ENCODE results near the gene RPS23. TPM values are rescaled to one million over a fixed set of nuclear protein-coding genes. Genes with fewer than 3 reads are reported as not detected.

RPS23 gene
- total RNA-seq, 1 experiment from 2014 or later = 1,953 TPM

DNA sequence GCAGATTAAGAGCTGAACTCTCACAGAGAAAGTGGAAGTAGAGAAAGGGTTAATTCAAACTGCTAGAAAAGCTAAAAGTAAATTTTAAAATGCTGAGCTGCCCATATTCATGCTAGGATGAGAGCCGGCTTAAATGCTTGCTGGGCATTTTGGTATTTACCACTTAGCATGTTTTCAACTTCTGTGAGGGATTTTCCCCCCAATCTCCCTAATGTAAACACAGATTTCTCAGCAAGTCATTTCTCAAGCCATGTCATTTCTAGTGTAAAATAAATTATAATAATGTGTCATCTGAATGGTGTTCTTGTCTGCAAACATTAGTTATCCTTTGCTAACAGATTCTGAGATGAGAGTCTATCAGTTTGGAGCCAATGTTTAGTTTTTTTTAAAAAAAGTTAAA lies 22.3 kb downstream of the RPS23 start:
- intact Hi-C loops (cut with micrococcal nuclease; ENCODE audit: unreplicated experiment) = no loop called here
- Histone ChIP-seq H3K4me1 (ENCODE audit: insufficient read depth, low read length, poor library complexity, severe bottlenecking) (no peaks in the 10 kb centered on the region), H3K27ac (ENCODE audit: low read depth, low read length, poor library complexity, severe bottlenecking) (no peak overlapping the region), H3K27me3 (replicated peaks; ENCODE audit: insufficient read depth, low read depth, low read length, poor library complexity) (no peaks in the 10 kb centered on the region), H3K36me3 (ENCODE audit: insufficient read depth, low read length, poor library complexity, severe bottlenecking) (no peaks in the 10 kb centered on the region), H3K9me3 (ENCODE audit: low read depth, low read length, poor library complexity, severe bottlenecking) (no peaks in the 10 kb centered on the region), H3K4me3 (ENCODE audit: low read depth, low read length, poor library complexity, severe bottlenecking) (no peak overlapping the region)
- ChIA-PET POLR2A (ENCODE audit: low non-redundant PET) (no interaction called here), CTCF (no interaction called here)
- no TSS peak for BruUV-seq (replicated peaks)
- no peak for DNase-seq (ENCODE audit: low spot score)
- TF ChIP-seq, protein P1, sequence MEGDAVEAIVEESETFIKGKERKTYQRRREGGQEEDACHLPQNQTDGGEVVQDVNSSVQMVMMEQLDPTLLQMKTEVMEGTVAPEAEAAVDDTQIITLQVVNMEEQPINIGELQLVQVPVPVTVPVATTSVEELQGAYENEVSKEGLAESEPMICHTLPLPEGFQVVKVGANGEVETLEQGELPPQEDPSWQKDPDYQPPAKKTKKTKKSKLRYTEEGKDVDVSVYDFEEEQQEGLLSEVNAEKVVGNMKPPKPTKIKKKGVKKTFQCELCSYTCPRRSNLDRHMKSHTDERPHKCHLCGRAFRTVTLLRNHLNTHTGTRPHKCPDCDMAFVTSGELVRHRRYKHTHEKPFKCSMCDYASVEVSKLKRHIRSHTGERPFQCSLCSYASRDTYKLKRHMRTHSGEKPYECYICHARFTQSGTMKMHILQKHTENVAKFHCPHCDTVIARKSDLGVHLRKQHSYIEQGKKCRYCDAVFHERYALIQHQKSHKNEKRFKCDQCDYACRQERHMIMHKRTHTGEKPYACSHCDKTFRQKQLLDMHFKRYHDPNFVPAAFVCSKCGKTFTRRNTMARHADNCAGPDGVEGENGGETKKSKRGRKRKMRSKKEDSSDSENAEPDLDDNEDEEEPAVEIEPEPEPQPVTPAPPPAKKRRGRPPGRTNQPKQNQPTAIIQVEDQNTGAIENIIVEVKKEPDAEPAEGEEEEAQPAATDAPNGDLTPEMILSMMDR (conservative IDR thresholded peaks at IDR 0.05; ENCODE audit: low read depth, low read length) = no peak
- no peak for TF ChIP-seq EZH2 (IDR thresholded peaks at IDR 0.05; ENCODE audit: borderline replicate concordance, low read depth, low read length, poor library complexity, severe bottlenecking)

DNA sequence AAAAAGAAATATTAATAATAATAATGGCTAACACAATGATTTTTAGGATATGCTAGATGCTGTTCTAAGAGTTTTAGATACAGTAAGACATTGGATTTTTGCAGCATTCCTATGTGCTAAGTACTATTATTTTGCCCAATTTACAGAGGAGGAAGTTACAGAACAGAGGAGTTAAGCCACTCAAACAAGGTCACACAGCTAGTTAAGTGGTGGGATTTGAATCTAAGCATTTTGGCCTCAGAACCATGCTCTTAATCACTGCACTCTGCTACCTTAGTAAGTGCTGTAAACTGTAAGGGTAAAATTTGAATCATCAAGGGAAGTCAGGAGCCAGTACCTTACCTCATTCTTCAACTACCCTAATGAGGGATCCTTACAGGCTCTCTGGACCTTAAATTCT lies 25.4 kb downstream of the RPS23 start:
- Histone ChIP-seq H3K4me3 (ENCODE audit: low read depth, low read length, poor library complexity, severe bottlenecking) (no peak overlapping the region), H3K9me3 (ENCODE audit: low read depth, low read length, poor library complexity, severe bottlenecking) (peaks cover 1% of the 10 kb centered on the region), H3K27me3 (replicated peaks; ENCODE audit: insufficient read depth, low read depth, low read length, poor library complexity) (no peaks in the 10 kb centered on the region), H3K27ac (ENCODE audit: low read depth, low read length, poor library complexity, severe bottlenecking) (no peak overlapping the region), H3K36me3 (ENCODE audit: insufficient read depth, low read length, poor library complexity, severe bottlenecking) (no peaks in the 10 kb centered on the region), H3K4me1 (ENCODE audit: insufficient read depth, low read length, poor library complexity, severe bottlenecking) (no peaks in the 10 kb centered on the region)
- DNase-seq (ENCODE audit: low spot score) = no peak
- no TSS peak for BruUV-seq (replicated peaks)
- intact Hi-C loops (cut with micrococcal nuclease; ENCODE audit: unreplicated experiment) = no loop called here
- POLR2A ChIA-PET (ENCODE audit: low non-redundant PET) = no interaction called here
- CTCF ChIA-PET = no interaction called here
- no peak for TF ChIP-seq EZH2 (IDR thresholded peaks at IDR 0.05; ENCODE audit: borderline replicate concordance, low read depth, low read length, poor library complexity, severe bottlenecking)
- TF ChIP-seq, protein P1 (conservative IDR thresholded peaks at IDR 0.05; ENCODE audit: low read depth, low read length) = no peak

DNA sequence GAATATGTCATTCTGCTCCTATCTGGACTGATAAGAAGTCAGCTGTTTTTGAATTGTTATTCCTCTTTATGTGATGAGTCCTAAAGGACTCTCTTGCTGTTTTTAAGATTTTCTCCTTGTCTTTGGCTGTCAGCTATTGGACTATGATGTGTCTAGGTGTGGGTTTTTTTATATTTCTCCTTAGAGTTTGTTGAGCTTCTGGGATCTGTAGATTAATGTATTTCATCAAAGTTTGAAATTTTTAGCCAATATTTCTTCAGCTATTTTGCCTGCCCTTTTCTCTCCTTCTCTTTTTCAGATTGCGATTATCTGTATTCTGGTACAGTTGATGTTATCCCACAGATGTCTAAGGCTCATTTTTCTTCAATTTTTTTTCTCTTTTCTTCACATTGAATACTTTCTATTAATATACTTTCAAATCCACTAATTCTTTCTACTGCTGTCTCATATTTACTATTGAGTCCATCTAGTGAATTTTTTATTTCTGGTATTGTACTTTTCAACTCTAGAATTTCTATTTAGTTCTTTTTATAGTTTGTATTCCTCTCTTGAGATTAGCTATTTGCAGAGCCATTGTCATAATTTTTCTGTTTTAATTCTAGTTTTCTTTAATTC lies 31.1 kb downstream of the RPS23 start:
- Histone ChIP-seq H3K27ac (ENCODE audit: low read depth, low read length, poor library complexity, severe bottlenecking) (no peak overlapping the region), H3K36me3 (ENCODE audit: insufficient read depth, low read length, poor library complexity, severe bottlenecking) (no peaks in the 10 kb centered on the region), H3K9me3 (ENCODE audit: low read depth, low read length, poor library complexity, severe bottlenecking) (peaks cover 11% of the 10 kb centered on the region), H3K4me3 (ENCODE audit: low read depth, low read length, poor library complexity, severe bottlenecking) (no peak overlapping the region), H3K27me3 (replicated peaks; ENCODE audit: insufficient read depth, low read depth, low read length, poor library complexity) (no peaks in the 10 kb centered on the region), H3K4me1 (ENCODE audit: insufficient read depth, low read length, poor library complexity, severe bottlenecking) (no peaks in the 10 kb centered on the region)
- intact Hi-C loops (cut with micrococcal nuclease; ENCODE audit: unreplicated experiment) = no loop called here
- no TSS peak for BruUV-seq (replicated peaks)
- ChIA-PET CTCF (no interaction called here), POLR2A (ENCODE audit: low non-redundant PET) (no interaction called here)
- DNase-seq (ENCODE audit: low spot score) = no peak
- no peak for TF ChIP-seq EZH2 (IDR thresholded peaks at IDR 0.05; ENCODE audit: borderline replicate concordance, low read depth, low read length, poor library complexity, severe bottlenecking)
- TF ChIP-seq, protein P1 (conservative IDR thresholded peaks at IDR 0.05; ENCODE audit: low read depth, low read length) = no peak

Measured in A673 (cell line).